GM23338 (cell line): ENCODE data around the gene RINT1. TPM values are rescaled to one million over a fixed set of nuclear protein-coding genes. Genes with fewer than 3 reads are reported as not detected.

Source experiments
- CTCF ChIP-seq, 2 experiments: fragments of 200-600 bp in 1 of 2; sonication (generic) in 1 of 2; conservative IDR thresholded peaks; 2 replicates each; pipeline versions ENCODE4 v1.5.1 to v1.6.1; 2016 to 2017; ENCODE audit warnings: antibody characterized with exemption in 2 of 2, low read depth in 2 of 2, mild to moderate bottlenecking in 2 of 2, moderate library complexity in 1 of 2
- EZH2 ChIP-seq: fragments of 200-600 bp; sonication (generic); IDR thresholded peaks from one replicate; pipeline ENCODE4 v1.8.0; 2017; ENCODE audit warnings: antibody characterized with exemption, mild to moderate bottlenecking, low read depth; ENCODE audit not compliant: unreplicated experiment
- ZNF331 ChIP-seq: fragments of 250-450 bp; sonication (Bioruptor Pico); IDR thresholded peaks from 2 replicates; pipeline ENCODE4 v1.5.0; 2020; ENCODE audit warnings: low read depth, mild to moderate bottlenecking, moderate library complexity
- polyA plus RNA-seq: library from polyadenylated mRNA; unstranded; fragments of >200 nt; fragmentation: Nextera tagmentation; extraction: Ambion mirVana; gene quantifications from 2 replicates; pipeline ENCODE4 v1.2.1, GENCODE V29; 2016
- total RNA-seq: library from RNA; depleted of rRNA; stranded (reverse); fragments of >200 nt; shearing (Covaris generic); gene quantifications from 2 replicates; pipeline ENCODE4 v1.2.3, GENCODE V29; 2014
- TF ChIP-seq, protein P1 (sequence below): fragments of 250-450 bp; sonication (Bioruptor Pico); IDR thresholded peaks from 2 replicates; pipeline ENCODE4 v1.5.0; 2020; ENCODE audit warnings: mild to moderate bottlenecking, moderate library complexity
- TF ChIP-seq, protein P2 (sequence below): IDR thresholded peaks from one replicate; pipeline ENCODE4 v1.6.1; 2018; ENCODE audit warnings: antibody characterized with exemption; ENCODE audit not compliant: unreplicated experiment

Gene RINT1
- total and polyA plus RNA-seq, 2 experiments from 2014 or later: 18.5 to 31.2 TPM

GRCh38 chr7:105530126-105530525 lies 1.9 kb upstream of the RINT1 start (continued):
- TF ChIP-seq, protein P1, sequence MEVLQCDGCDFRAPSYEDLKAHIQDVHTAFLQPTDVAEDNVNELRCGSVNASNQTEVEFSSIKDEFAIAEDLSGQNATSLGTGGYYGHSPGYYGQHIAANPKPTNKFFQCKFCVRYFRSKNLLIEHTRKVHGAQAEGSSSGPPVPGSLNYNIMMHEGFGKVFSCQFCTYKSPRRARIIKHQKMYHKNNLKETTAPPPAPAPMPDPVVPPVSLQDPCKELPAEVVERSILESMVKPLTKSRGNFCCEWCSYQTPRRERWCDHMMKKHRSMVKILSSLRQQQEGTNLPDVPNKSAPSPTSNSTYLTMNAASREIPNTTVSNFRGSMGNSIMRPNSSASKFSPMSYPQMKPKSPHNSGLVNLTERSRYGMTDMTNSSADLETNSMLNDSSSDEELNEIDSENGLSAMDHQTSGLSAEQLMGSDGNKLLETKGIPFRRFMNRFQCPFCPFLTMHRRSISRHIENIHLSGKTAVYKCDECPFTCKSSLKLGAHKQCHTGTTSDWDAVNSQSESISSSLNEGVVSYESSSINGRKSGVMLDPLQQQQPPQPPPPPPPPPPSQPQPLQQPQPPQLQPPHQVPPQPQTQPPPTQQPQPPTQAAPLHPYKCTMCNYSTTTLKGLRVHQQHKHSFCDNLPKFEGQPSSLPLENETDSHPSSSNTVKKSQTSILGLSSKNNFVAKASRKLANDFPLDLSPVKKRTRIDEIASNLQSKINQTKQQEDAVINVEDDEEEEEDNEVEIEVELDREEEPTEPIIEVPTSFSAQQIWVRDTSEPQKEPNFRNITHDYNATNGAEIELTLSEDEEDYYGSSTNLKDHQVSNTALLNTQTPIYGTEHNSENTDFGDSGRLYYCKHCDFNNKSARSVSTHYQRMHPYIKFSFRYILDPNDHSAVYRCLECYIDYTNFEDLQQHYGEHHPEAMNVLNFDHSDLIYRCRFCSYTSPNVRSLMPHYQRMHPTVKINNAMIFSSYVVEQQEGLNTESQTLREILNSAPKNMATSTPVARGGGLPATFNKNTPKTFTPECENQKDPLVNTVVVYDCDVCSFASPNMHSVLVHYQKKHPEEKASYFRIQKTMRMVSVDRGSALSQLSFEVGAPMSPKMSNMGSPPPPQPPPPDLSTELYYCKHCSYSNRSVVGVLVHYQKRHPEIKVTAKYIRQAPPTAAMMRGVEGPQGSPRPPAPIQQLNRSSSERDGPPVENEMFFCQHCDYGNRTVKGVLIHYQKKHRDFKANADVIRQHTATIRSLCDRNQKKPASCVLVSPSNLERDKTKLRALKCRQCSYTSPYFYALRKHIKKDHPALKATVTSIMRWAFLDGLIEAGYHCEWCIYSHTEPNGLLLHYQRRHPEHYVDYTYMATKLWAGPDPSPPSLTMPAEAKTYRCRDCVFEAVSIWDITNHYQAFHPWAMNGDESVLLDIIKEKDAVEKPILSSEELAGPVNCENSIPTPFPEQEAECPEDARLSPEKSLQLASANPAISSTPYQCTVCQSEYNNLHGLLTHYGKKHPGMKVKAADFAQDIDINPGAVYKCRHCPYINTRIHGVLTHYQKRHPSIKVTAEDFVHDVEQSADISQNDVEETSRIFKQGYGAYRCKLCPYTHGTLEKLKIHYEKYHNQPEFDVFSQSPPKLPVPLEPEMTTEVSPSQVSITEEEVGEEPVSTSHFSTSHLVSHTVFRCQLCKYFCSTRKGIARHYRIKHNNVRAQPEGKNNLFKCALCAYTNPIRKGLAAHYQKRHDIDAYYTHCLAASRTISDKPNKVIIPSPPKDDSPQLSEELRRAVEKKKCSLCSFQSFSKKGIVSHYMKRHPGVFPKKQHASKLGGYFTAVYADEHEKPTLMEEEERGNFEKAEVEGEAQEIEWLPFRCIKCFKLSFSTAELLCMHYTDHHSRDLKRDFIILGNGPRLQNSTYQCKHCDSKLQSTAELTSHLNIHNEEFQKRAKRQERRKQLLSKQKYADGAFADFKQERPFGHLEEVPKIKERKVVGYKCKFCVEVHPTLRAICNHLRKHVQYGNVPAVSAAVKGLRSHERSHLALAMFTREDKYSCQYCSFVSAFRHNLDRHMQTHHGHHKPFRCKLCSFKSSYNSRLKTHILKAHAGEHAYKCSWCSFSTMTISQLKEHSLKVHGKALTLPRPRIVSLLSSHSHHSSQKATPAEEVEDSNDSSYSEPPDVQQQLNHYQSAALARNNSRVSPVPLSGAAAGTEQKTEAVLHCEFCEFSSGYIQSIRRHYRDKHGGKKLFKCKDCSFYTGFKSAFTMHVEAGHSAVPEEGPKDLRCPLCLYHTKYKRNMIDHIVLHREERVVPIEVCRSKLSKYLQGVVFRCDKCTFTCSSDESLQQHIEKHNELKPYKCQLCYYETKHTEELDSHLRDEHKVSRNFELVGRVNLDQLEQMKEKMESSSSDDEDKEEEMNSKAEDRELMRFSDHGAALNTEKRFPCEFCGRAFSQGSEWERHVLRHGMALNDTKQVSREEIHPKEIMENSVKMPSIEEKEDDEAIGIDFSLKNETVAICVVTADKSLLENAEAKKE: no peak
- no peak for TF ChIP-seq ZNF331 (CRISPR knock-in tag)
- TF ChIP-seq, protein P2, sequence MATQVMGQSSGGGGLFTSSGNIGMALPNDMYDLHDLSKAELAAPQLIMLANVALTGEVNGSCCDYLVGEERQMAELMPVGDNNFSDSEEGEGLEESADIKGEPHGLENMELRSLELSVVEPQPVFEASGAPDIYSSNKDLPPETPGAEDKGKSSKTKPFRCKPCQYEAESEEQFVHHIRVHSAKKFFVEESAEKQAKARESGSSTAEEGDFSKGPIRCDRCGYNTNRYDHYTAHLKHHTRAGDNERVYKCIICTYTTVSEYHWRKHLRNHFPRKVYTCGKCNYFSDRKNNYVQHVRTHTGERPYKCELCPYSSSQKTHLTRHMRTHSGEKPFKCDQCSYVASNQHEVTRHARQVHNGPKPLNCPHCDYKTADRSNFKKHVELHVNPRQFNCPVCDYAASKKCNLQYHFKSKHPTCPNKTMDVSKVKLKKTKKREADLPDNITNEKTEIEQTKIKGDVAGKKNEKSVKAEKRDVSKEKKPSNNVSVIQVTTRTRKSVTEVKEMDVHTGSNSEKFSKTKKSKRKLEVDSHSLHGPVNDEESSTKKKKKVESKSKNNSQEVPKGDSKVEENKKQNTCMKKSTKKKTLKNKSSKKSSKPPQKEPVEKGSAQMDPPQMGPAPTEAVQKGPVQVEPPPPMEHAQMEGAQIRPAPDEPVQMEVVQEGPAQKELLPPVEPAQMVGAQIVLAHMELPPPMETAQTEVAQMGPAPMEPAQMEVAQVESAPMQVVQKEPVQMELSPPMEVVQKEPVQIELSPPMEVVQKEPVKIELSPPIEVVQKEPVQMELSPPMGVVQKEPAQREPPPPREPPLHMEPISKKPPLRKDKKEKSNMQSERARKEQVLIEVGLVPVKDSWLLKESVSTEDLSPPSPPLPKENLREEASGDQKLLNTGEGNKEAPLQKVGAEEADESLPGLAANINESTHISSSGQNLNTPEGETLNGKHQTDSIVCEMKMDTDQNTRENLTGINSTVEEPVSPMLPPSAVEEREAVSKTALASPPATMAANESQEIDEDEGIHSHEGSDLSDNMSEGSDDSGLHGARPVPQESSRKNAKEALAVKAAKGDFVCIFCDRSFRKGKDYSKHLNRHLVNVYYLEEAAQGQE: no peak
- no peak for TF ChIP-seq CTCF (conservative IDR thresholded peaks at IDR 0.05; ENCODE audit: low read depth in 2 of 2)
- no peak for TF ChIP-seq EZH2
